DOHH2 (cell line): ENCODE measurements around the gene CD164.

ENCODE experiments used
- CTCF ChIP-seq: fragments of 200-600 bp; sonication (generic); IDR thresholded peaks from one replicate; pipeline ENCODE4 v1.5.1; 2014; ENCODE audit warnings: antibody characterized with exemption, mild to moderate bottlenecking, low read depth, low read length; ENCODE audit not compliant: poor library complexity, severe bottlenecking
- EZH2phosphoT487 ChIP-seq: fragments of 200-600 bp; sonication (generic); IDR thresholded peaks from 2 replicates; pipeline ENCODE4 v1.6.1; 2017; ENCODE audit warnings: borderline replicate concordance, mild to moderate bottlenecking, antibody characterized with exemption, low read length, moderate library complexity, mixed read lengths

DNA sequence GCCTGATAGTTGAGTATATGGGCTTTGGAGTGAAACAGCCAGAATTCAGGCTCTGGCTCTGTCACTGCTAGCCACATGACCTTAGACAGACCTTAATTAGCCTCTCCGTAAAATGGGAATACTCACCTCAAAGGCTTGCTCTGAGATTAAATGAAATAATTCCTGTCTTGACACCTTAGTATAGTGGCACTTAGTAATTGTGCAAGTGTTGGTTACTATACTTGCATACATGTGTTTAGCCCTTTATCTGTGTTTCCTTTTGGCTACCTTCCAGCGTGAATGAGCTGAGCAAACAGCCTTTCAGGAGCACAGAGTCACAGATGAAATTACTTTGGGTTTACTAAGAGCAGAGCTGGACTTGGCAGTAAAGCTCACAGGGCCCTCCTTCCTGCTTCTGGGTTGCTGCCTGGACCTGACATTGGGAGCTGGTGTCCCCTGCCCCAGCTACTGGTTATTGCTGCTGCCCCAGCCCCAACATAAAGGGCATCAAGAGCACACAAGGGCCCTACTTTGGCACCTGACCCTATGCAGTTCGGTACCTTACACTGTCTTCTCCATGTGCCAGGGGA lies 32.8 kb downstream of the CD164 start:
- TF ChIP-seq CTCF = no peak
- TF ChIP-seq EZH2phosphoT487 = no peak
